ENCODE results near the gene SMIM41. TPM values are rescaled to one million over a fixed set of nuclear protein-coding genes. Genes with fewer than 3 reads are reported as not detected.
A peak's percentile ranks its signal among the peaks of the same experiment; 100 is the strongest.

The SMIM41 gene
- total and polyA plus RNA-seq, 2 donors (not counting 1 experiment from before 2014, with no cell fraction given) = 2.0 to 4.8 TPM

- H3K27me3 ChIP-seq (ENCODE audit: control insufficient read depth, insufficient read depth, low read length) = peaks cover 6% of the 10 kb centered on the region
- no peaks in the 10 kb centered on the region for H3K36me3 ChIP-seq (ENCODE audit: control insufficient read depth, insufficient read depth, low read length)
- H3K4me1 ChIP-seq (ENCODE audit: control insufficient read depth, extremely low read depth, insufficient read depth, low read length) = peaks cover 27% of the 10 kb centered on the region
- no peaks in the 10 kb centered on the region for H4K20me1 ChIP-seq (ENCODE audit: control insufficient read depth, extremely low read depth, insufficient read depth, low read length)
- H3K9ac ChIP-seq (ENCODE audit: insufficient read depth, low read length) = no peak overlapping the region
- no peaks in the 10 kb centered on the region for H3K9me3 ChIP-seq (ENCODE audit: control insufficient read depth, insufficient read depth, low read depth, low read length)
- H3K4me2 ChIP-seq (ENCODE audit: extremely low read depth, insufficient read depth, low read length) = no peak overlapping the region
- no peak for DNase-seq (ENCODE audit: low read depth in 2 of 2)
- TF ChIP-seq EZH2 (IDR thresholded peaks at IDR 0.05; ENCODE audit: low read length, missing control alignments) (no peak), CTCF (conservative IDR thresholded peaks at IDR 0.05 in 1 of 2, IDR thresholded peaks at IDR 0.05 in 1 of 2; ENCODE audit: low read depth in 1 of 2, low read length in 2 of 2) (no peak)
- H3K27ac ChIP-seq (ENCODE audit: insufficient read depth, low read length) = no peak overlapping the region
- no peak overlapping the region for H2AFZ ChIP-seq (ENCODE audit: low read length)
- H3K4me3 ChIP-seq (replicated peaks in 1 of 4; ENCODE audit: control extremely low read depth in 1 of 4, insufficient read depth in 1 of 4, low read depth in 3 of 4, low read length in 4 of 4) = no peak overlapping the region
- no peaks in the 10 kb centered on the region for H3K79me2 ChIP-seq (ENCODE audit: control insufficient read depth, insufficient read depth, low read length)
Measured at GRCh38 chr12:52085682-52086180, 6.2 kb downstream of the SMIM41 start.

- H3K27ac ChIP-seq (ENCODE audit: insufficient read depth, low read length) = no peak overlapping the region
- peaks cover 10% of the 10 kb centered on the region for H3K27me3 ChIP-seq (ENCODE audit: control insufficient read depth, insufficient read depth, low read length)
- H3K9ac ChIP-seq (ENCODE audit: insufficient read depth, low read length) = no peak overlapping the region
- peak in 1 of 2 donors; percentile 38 for DNase-seq (ENCODE audit: low read depth in 2 of 2)
- H3K9me3 ChIP-seq (ENCODE audit: control insufficient read depth, insufficient read depth, low read depth, low read length) = no peaks in the 10 kb centered on the region
- H4K20me1 ChIP-seq (ENCODE audit: control insufficient read depth, extremely low read depth, insufficient read depth, low read length) = no peaks in the 10 kb centered on the region
- no peak for TF ChIP-seq EZH2 (IDR thresholded peaks at IDR 0.05; ENCODE audit: low read length, missing control alignments)
- TF ChIP-seq CTCF (conservative IDR thresholded peaks at IDR 0.05 in 1 of 2, IDR thresholded peaks at IDR 0.05 in 1 of 2; ENCODE audit: low read depth in 1 of 2, low read length in 2 of 2) = no peak
- no peaks in the 10 kb centered on the region for H3K36me3 ChIP-seq (ENCODE audit: control insufficient read depth, insufficient read depth, low read length)
- no peak overlapping the region for H3K4me2 ChIP-seq (ENCODE audit: extremely low read depth, insufficient read depth, low read length)
- H3K4me3 ChIP-seq (replicated peaks in 1 of 4; ENCODE audit: control extremely low read depth in 1 of 4, insufficient read depth in 1 of 4, low read depth in 3 of 4, low read length in 4 of 4) = no peak overlapping the region
- peaks cover 20% of the 10 kb centered on the region for H3K4me1 ChIP-seq (ENCODE audit: control insufficient read depth, extremely low read depth, insufficient read depth, low read length)
- H2AFZ ChIP-seq (ENCODE audit: low read length) = no peak overlapping the region
- no peaks in the 10 kb centered on the region for H3K79me2 ChIP-seq (ENCODE audit: control insufficient read depth, insufficient read depth, low read length)
Measured at GRCh38 chr12:52086366-52086765, 6.9 kb downstream of the SMIM41 start.

- DNase-seq (ENCODE audit: low read depth in 2 of 2) = no peak
- Histone ChIP-seq H4K20me1 (ENCODE audit: control insufficient read depth, extremely low read depth, insufficient read depth, low read length) (no peaks in the 10 kb centered on the region), H3K79me2 (ENCODE audit: control insufficient read depth, insufficient read depth, low read length) (no peaks in the 10 kb centered on the region)
Measured at GRCh38 chr12:52086944-52087835, 7.7 kb downstream of the SMIM41 start.

More at GRCh38 chr12:52086944-52087835, 7.7 kb downstream of the SMIM41 start:
- Histone ChIP-seq H3K4me3 (replicated peaks in 1 of 4; ENCODE audit: control extremely low read depth in 1 of 4, insufficient read depth in 1 of 4, low read depth in 3 of 4, low read length in 4 of 4) (no peak overlapping the region), H3K4me2 (ENCODE audit: extremely low read depth, insufficient read depth, low read length) (no peak overlapping the region), H3K9me3 (ENCODE audit: control insufficient read depth, insufficient read depth, low read depth, low read length) (no peaks in the 10 kb centered on the region), H3K9ac (ENCODE audit: insufficient read depth, low read length) (no peak overlapping the region), H3K27me3 (ENCODE audit: control insufficient read depth, insufficient read depth, low read length) (peaks cover 11% of the 10 kb centered on the region), H3K4me1 (ENCODE audit: control insufficient read depth, extremely low read depth, insufficient read depth, low read length) (peaks cover 12% of the 10 kb centered on the region), H2AFZ (ENCODE audit: low read length) (no peak overlapping the region), H3K27ac (ENCODE audit: insufficient read depth, low read length) (no peak overlapping the region), H3K36me3 (ENCODE audit: control insufficient read depth, insufficient read depth, low read length) (no peaks in the 10 kb centered on the region)
- TF ChIP-seq CTCF (conservative IDR thresholded peaks at IDR 0.05 in 1 of 2, IDR thresholded peaks at IDR 0.05 in 1 of 2; ENCODE audit: low read depth in 1 of 2, low read length in 2 of 2) = no peak
- TF ChIP-seq EZH2 (IDR thresholded peaks at IDR 0.05; ENCODE audit: low read length, missing control alignments) = no peak
